Erythroblast (primary cell): ENCODE measurements around the gene MSI2.

ENCODE experiments used
- DNase-seq, 2 experiments: peaks; one replicate each; lab custom pipeline; 2025; lab: John Stamatoyannopoulos, UW
- GATA1 ChIP-seq: IDR thresholded peaks from 2 replicates; pipeline ENCODE4 v1.6.1; 2011; ENCODE audit warnings: low read depth, mild to moderate bottlenecking, control low read depth, low read length, moderate library complexity
- POLR2A ChIP-seq: IDR thresholded peaks from 2 replicates; pipeline ENCODE4 v1.6.1; 2011; ENCODE audit warnings: mild to moderate bottlenecking, low read length

The MSI2 gene

DNA sequence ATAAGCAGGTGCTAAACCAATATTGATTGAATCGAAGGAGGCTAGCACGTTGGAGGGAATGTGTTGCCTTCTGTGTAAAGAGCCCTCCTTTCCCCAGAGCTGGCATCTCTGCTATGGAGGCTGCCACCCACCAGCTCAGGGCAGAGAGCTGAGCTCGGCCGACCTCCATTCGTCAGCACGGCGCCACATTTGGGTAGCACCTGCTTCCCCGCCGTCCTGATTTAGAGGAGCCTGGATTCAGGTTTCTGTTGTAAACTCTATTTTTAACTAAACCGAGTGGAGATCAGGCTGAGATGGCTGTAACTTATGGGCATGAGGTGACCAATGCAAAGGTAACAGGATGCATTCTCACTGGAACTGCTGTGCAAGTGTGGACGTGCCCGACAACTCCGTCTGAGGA is 316.3 kb downstream of the MSI2 start:
- no peak for TF ChIP-seq POLR2A
- no peak for TF ChIP-seq GATA1
- DNase-seq, result no peak

DNA sequence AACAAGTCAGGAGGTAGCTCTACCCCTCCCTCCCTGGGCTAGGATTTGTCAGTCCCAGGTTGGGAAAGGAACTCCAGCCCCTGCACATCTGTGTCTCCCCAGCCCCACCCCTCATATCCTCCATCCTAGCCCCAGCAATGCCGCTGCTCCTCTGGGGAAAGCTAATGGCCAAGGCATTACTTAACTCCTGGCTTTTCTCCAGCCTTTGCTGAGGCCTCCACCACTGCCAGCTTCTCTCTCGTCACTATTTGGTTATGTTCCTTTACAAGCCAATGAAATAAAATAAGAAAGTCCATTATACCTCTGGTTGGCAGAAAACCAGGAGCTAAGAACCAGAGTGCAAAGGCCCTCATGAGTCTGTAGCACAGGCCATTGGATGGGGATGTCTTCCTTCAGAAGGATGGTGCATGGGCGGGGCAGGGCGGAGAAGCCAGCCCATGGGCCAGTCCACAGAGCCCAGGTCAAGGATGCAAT is 317.8 kb downstream of the MSI2 start:
- TF ChIP-seq GATA1, result no peak
- TF ChIP-seq POLR2A, result no peak
- DNase-seq, result no peak

DNA sequence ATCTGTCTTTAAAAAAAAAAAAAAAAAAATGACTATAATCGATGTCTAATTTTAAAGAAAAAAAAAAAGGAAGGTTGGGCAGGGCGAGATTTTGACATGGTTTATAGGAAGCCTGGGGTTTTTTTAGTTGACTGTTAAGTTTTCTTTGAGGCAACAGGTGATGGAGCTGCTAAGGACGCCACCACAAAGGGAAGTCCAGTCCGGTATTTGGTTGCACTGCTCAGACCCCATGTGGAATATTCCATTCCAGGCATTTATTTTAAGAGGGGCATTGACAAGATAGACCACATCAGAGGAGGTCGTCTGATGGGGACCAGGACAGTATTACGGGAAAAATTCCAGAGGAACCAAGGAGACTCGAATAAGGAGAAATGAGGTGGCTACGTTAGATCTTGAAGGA is 320.4 kb downstream of the MSI2 start:
- TF ChIP-seq POLR2A, result no peak
- no peak for TF ChIP-seq GATA1
- DNase-seq, result no peak

DNA sequence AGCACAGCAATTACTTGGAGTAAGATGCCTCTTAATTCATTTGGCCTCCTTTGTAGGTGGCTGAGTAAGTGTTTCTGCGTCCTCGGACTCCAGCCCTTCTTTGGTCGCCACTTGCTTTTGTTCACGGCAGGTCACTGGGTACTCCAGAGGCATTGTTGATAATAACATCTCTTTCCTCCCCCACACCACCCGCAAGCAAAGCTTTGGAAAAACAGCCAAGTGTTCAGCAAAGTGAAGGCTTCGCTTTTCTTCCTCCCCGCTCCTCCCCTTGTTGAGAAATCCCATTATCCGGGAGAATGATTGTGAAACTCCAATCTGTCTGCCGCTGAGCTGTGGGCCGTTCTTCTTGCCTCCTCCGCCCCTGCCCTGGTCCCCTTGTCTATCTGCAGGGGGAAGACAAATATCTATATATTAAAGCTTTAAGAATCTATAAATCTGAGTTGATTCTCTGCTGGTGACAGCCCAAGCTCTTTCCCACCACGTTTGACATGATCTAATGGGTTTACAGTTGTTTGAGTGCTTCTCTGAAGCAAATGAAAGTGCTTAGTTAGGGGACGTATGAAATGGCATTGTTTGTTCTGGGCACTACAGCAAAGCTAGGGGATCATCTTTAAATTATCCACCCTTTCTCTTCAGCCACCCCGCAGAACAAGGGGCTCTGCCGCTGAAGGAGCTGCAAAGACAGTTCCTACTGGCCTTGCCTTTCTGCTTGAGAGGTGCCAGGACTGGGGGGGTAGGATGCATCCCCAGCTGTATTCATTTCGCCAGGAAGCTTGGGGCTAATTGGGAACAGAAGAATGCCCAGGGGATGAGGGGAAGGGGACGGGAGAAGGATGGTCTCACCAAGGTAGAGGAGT is 321.7 kb downstream of the MSI2 start:
- TF ChIP-seq GATA1 (no peak), POLR2A (no peak)
- DNase-seq, result no peak

DNA sequence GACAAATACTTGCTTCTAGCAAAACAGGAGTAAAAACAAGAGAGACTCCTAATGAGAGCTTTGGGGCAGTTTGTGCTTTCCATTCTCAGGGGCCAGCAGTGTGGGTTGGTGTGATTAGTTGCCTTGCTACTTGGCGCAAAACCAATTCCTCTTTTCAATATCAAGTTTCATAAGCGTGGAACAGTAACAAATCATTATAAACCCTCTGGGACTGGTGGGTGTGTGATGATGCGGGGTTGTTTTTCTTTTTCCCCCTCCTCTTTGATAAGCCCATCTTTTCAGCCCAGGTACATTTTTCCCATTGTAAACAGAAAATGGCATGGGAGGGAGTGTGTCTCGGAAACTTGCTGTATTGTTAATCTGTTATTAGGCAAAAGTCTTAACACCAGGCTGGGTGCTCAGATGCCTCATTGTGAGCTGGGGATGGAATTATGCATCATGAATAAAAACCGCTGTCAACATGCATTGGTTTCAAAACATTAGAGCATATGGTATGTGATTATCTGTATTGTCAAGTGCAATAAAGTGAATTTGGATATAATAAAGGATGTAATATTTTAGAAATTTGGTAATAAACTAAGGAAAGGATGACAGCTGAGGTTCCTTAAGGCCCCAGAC is 322.4 kb downstream of the MSI2 start:
- TF ChIP-seq GATA1 (no peak), POLR2A (no peak)
- no peak for DNase-seq

DNA sequence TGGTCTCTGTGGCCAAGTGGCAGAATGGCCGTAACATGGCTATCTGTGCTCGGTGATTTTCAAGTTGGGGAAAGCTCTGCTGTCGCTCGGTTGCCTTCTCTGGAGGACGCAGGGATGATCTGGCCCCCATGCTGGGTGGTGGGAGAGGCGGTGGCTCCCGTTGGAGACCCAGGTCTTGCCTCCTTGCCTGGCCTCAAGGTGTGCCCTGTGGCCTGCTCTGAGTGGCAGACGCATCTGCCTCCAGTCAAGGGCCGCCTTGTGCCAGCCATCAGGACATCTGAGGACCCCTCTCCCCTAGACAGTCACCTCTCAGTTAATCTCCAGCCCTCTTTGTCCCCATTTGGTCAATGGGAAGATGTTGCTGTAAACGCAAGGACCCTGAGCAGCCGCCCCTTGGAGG is 322.9 kb downstream of the MSI2 start:
- TF ChIP-seq GATA1 (no peak), POLR2A (no peak)
- no peak for DNase-seq

DNA sequence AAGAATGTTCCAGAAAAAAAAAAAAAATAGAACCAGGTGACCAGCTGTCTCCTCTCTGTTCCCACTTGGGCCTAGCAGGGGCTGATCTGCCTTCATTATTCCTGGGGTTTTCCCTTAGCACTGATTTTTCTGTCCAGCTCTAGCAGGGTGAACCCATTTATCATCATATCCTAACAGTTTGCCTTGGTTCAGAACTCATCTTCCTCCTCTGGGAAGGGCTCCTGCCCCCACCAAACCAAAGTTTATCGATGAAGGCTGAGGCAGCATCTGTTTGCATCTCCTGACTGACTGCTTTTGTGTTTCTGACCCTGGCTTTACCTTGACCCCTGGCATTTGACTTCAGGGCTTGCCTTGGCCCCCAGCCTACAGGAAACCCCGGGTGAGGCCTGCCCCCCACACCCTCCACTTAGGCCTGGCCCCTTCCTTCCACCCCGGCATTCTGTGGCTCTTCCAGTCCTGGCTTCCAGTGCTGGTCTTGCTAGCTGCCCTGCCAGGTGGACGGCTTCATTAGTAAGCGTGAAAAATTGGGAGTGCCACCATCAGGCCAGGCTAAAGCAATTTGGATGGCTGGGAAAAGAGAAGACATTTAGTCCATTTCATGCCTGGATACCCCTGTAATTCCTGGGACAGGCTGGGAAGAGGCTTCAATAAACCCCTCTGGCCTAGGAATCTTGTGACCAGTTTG is 323.9 kb downstream of the MSI2 start:
- TF ChIP-seq GATA1 (no peak), POLR2A (no peak)
- DNase-seq, result no peak

DNA sequence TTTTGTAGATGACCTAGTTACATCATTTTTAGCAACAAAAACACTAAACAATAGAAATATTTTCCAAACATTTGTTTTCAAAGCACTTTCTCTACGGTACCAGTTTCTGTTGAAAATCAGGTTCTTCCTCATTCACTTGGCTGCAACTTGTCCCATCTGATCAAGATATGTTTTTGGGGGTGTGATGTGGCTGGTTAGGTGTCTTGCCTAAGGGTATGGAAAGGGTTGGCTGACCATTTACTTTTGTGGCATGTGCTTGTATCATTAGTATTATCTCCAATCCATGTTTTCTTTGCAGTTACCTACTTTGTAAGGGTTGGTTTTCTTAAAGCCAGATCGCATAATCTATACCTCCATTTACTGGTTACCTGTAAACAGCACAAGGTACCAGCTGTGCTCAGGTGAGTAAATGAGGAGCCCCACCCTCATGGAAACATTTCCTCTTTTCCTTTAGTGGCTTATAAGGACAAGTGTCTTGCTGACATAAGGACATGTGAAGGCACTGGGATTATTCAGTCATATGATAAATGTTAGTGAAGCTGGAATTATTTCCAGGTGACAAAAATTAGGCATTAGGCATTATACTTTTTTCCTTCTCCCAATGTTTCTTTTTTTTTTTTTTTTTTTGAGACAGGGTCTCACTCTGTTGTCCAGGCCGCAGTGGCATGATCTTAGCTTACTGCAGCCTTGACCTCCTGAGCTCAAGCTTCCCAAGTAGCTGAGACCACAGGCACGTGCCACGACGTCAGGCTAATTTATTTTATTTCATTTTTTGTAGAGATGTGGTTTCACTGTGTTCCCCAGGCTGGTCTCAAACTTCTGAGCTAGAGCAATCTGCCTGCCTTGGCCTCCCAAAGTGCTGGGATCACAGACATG is 326.8 kb downstream of the MSI2 start:
- no peak for DNase-seq
- no peak for TF ChIP-seq GATA1
- no peak for TF ChIP-seq POLR2A

DNA sequence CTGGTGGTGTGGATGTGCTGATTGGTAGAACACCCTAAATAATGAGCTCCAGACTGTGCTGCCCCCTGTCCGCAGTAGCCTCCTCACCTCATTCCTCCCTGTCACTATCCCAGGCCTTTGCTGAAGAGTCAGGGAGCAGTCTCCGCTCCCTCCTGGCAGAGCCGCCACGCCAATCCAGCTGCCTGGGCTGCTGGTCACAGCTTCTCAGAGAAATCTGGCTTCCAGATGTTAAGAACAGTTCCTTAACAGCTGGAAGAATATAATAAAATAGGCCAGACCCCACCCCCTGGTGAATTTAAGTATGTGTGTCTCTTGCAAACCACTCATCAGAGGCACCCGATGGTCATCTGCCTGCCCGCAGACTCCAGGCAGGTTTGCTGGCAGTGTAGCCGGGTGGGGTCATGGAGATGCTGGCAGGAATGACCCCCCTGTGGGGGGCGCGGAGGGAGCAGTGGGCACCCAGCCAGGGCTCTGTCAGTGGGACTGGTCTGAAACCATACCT is 327.8 kb downstream of the MSI2 start:
- no peak for DNase-seq
- TF ChIP-seq POLR2A (no peak), GATA1 (no peak)

DNA sequence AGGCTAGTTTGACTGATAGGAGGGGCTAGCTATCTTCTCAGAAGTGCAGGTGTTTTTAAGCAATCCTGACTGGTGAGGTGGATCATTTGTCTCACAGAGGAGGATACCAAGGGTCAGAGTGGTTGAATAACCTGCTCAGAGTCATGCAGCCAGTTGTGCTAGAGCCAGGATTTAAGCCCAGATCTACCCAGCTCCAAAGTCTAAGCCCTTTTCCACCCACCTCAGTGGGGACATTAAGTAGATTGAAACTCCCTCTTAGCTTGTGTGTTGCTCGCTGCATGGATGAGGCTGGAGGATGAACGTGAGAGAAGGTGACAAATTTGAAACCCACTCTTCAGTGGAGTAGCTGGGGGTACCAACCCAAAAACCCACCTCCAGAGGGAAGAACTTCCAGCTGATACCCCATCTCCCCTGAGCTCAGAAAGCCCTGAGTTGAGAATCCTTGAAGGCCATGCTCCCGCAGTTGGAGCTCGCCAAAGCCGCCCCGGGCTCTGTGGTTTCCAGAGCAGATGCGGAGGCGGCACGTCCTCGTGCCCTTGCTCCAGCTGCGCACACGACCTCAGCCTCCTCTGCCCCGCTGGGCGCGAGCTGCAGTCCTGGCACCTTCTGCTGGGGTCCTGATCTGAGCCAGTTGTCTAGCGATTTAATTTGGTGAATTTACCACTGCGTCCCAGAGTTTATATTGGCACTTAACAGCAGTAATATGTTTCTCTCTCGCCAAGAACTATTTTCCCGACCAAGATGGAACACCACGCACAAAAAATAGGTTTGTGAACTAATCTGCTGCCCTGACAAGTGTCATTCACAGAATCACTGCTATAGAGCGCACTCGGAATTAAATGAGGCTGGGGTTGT is 329.2 kb downstream of the MSI2 start:
- no peak for DNase-seq
- TF ChIP-seq GATA1 (no peak), POLR2A (no peak)

DNA sequence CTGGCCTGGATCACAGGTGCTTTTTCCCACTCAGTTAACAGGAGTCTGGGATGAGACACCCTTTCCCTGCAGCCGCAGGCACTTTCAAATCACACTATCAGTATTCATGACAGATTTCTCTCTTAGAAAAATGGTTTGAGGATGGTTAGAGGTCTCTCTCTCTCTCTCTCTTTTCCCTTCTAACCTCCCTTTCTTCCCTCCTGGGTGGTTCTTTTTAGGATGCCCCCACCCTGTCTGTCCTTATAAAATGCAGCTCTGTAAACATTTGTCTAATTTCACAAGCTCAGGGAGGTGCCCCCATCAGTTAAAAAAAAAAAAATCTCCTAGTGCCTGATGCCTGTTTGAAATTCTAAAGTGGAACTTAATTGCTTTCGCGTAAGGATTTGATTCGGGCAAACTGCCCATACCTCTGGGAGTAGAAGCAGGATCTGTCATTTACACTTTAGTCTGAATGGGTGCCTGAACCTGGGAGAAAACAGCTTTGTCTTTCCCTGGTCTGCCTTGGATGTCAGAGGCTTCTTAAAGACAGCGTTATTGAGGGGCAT is 329.9 kb downstream of the MSI2 start:
- TF ChIP-seq POLR2A (no peak), GATA1 (no peak)
- no peak for DNase-seq

DNA sequence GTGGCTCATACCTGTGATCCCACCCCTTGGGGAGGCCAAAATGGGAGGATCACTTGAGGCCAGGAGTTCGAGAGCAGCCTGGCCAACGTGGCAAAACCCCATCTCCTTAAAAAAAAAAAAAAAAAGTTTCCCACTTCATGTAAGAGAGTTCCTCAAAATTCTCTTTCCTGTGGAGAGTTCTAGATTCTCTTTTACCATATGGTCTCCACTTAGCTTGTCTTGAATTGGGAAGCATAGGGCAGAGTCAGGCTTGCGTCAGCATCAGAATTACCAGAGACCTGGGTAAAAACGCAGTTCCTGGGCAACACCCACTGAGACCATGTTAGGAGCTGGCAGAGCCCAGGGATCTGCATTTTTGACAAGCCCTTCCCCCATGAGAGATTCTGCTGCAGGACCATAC is 330.4 kb downstream of the MSI2 start:
- TF ChIP-seq GATA1, result no peak
- TF ChIP-seq POLR2A, result no peak

More for the DNA sequence above, 330.4 kb downstream of the MSI2 start:
- no peak for DNase-seq
